Left cardiac atrium (tissue), 4 donors: ENCODE data around the gene SNRPB. TPM values are rescaled to one million over a fixed set of nuclear protein-coding genes. Genes with fewer than 3 reads are reported as not detected.
A peak's percentile ranks its signal among the peaks of the same experiment; 100 is the strongest.
"Not testable (repeated sequence)": the region's sequence is repeated elsewhere in the genome, so short reads cannot be mapped to it uniquely, and the experiment has no call there.

Source experiments
- ATAC-seq, 2 donors: fragments of 200-7000 bp; cut with Tn5 transposase; one replicate each; pipeline ENCODE4 v1.9.1; 2020; ENCODE audit warnings: mild to moderate bottlenecking in 2 of 2, moderate library complexity in 2 of 2
- DNase-seq: peaks from one replicate; pipeline ENCODE4 v3.0.0-alpha.2; 2020
- intact Hi-C, 2 donors: fragments of 100-400 bp; cut with DNase I; formaldehyde crosslinking; loops; one replicate each; pipeline versions ENCODE4 v1.14.1 to v1.15.1; 2022 to 2023
- long read RNA-seq: library from polyadenylated mRNA; unstranded; transcript quantifications from one replicate; pipeline ENCODE4 v2.0.0, GENCODE V29; 2021
- total RNA-seq, 2 donors: library from RNA; stranded (reverse); fragmentation: NEBNext Ultra II Directional; extraction: Animal tissue kit (Norgen Biotek cat#: 25700); gene quantifications; one replicate each; pipeline ENCODE4 v1.2.1, GENCODE V29; 2021
- donor health status: DM: no; HTN: yes; CAD: no.
- donor health status: DM: no; HTN: yes; CAD: no; lungs with severe emphysema.
- donor health status: DM: yes; HTN: yes; CAD: no.
- donor health status: Dilated cardiomyopathy.

SNRPB gene
- total RNA-seq, result 10 to 100 TPM; 49.5 to 79.4 TPM
- long read RNA-seq, transcript SNRPB-201 (7 exons, 1,154 nt), result major isoform, 20 of 31 reads
- long read RNA-seq, partial matches to known transcripts, result 0 of 31 reads
- long read RNA-seq, other reads (novel, unspliced or antisense), result 7 of 31 reads

- DNase-seq (peak; percentile 96), ATAC-seq (peak; percentile 99)
- intact Hi-C loops, result no loop called here
Measured at GRCh38 chr20:2470423-2471193, at the start of gene SNRPB. SNRPB (minus strand) TSS chr20:2470789; CDS start chr20:2470690, 99 bp downstream.

GRCh38 chr20:2519115-2519809 lies 48.7 kb upstream of the SNRPB start:
- intact Hi-C loops, result no loop called here
- no peak for ATAC-seq
- no peak for DNase-seq

DNA sequence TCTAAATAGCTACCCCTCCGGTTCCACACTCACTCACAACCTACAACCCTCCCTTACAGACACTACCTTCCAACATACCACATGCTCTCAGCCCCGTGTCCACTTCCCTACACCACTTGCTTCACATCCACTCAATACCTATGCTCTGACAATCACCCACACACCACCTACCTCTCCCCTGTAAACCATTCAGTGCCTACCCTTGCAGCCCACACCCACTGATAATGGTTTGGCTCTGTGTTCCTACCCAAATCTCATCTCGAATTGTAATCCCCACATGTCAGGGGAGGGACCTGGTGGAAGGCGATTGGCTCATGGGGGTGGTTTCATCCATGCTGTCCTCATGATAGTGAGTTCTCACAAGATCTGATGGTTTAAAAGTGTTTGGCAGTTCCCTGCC lies 48.0 kb upstream of the SNRPB start:
- intact Hi-C loops, result no loop called here
- no peak for ATAC-seq
- no peak for DNase-seq

DNA sequence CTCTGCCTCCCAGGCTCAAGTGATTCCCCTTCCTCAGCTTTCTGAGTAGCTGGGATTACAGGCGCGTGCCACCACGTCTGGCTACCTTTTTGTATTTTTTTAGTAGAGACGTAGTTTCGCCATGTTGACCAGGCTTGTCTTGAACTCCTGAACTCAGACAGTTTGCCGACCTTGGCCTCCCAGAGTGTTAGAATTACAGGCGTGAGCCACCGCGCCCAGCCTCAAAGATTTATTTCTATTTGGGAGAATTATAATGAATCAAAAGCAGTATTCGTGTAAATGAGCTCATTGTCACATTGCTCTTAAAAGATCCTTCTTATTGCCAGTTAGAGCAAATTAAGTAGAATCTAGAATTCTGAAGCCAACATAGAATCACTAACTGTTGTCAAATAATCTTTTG lies 47.5 kb upstream of the SNRPB start:
- intact Hi-C loops, result no loop called here
- DNase-seq, result no peak
- no peak for ATAC-seq

- no peak for ATAC-seq
- no peak for DNase-seq
- intact Hi-C loops, result no loop called here
Measured at GRCh38 chr20:2516399-2516798, 45.8 kb upstream of the SNRPB start.

- DNase-seq (no peak), ATAC-seq (no peak)
- intact Hi-C loops, result no loop called here
Measured at GRCh38 chr20:2515203-2515602, 44.6 kb upstream of the SNRPB start.

GRCh38 chr20:2509794-2510193 lies 39.2 kb upstream of the SNRPB start:
- no peak for DNase-seq
- no peak for ATAC-seq
- intact Hi-C loops, result no loop called here

GRCh38 chr20:2509468-2509781 lies 38.8 kb upstream of the SNRPB start:
- intact Hi-C loops, result no loop called here
- no peak for DNase-seq
- ATAC-seq, result no peak

DNA sequence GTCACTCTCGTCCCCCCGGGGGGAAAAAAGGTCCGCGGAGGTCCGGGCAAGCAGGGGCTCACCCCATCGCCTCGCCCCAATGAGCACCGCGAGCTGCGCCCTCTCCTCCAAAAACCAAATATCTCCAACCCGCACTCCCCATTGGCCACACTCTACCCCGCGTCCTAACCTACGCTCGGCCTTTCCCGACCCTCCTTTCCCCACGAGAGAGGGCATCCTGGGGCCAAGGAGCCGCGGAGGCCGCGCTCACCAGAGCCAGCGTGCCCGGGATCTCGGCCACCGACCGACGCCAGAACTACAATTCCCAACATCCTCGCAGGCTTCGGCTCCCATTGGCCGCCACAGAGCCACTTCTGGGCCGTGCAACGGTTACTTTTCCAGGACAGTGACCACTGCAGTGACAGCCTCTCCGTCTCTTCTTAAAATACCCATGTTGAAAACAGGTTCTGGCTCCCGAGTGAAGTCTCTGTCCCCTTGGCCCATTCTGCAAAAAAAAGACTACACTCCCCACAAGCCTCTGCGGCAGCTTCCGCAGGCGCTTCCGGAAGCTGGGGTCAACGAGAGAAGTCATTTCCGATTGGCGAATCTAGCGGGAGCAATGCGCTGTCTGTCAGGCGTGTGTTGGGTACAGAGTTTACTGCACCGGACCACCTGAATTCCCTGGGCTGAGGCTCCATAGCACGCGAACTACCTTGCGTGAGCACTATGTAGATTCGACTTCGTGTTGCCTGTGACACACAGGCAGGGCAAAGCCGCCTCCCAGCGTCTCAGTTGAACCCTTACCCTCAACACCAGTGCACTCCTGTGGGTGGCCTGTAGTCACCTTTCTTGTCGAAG lies 38.3 kb upstream of the SNRPB start, which contains the start of gene ZNF343:
TSS of gene ZNF343 (minus strand) at position 285 of the 837 bp plus-strand sequence. CDS start 15,020 bp downstream, outside the sequence.
- ATAC-seq, result peak; percentile 96 to 97
- peak; percentile 84 for DNase-seq
- intact Hi-C loops, result no loop called here

- DNase-seq, result peak; percentile 30
- peak; percentile 47 to 48 for ATAC-seq
- intact Hi-C loops, result no loop called here
Measured at GRCh38 chr20:2507875-2508630, 37.5 kb upstream of the SNRPB start.

DNA sequence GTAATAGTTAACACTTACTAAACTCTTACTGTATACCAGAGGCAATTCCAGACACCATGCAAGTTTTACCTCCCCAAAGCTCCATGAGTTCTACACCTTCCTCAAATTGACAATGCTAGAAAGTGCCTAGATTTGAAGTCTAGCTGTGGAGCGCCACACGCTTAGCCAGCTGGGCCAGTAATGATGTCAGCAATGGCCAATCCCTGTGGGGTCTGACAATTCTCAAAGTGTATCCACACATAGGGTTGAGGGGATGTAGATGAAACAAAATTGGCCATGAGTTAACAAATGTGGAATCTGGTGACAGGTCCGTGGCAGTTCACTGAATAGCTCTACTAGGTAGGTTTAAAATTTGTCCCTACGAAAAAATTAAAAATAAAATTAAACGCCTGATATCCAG lies 36.9 kb upstream of the SNRPB start:
- ATAC-seq, result no peak
- intact Hi-C loops, result no loop called here
- no peak for DNase-seq

GRCh38 chr20:2506426-2506825 lies 35.8 kb upstream of the SNRPB start:
- ATAC-seq, DNase-seq, intact Hi-C loops: not testable (repeated sequence)

DNA sequence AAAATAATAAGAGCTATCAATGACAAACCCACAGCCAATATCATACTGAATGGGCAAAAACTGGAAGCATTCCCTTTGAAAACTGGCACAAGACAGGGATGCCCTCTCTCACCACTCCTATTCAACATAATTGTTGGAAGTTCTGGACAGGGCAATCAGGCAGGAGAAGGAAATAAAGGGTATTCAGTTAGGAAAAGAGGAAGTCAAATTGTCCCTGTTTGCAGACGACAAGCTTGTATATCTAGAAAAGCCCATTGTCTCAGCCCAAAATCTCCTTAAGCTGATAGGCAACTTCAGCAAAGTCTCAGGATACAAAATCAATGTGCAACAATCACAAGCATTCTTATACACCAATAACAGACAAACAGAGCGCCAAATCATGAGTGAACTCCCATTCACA lies 34.2 kb upstream of the SNRPB start:
- ATAC-seq, DNase-seq, intact Hi-C loops: not testable (repeated sequence)

GRCh38 chr20:2502808-2503384 lies 32.3 kb upstream of the SNRPB start:
- intact Hi-C loops, DNase-seq, ATAC-seq: not testable (repeated sequence)

- peak; percentile 42 for DNase-seq
- intact Hi-C loops, result no loop called here
- peak; percentile 88 to 96 for ATAC-seq
Measured at GRCh38 chr20:2485661-2486060, 15.1 kb upstream of the SNRPB start.

DNA sequence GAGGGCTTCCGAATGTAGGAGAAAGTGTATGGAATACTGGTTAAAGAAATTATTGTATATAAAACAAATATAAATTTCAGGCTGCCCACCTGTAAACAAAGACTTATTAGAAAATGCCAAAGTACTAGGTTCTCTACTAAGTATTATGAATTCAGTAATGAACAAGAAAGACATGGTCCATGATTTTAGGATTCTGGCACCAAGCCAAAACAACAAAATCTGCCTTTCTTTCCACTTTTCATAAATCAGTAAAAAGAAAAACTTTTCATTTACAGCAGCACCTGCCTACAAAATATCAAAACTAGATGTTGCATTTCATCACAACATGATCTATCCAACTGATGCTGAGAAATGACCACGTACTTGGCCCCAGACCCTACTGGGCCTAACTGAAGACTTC lies 14.5 kb upstream of the SNRPB start:
- no peak for ATAC-seq
- intact Hi-C loops, result no loop called here
- no peak for DNase-seq

DNA sequence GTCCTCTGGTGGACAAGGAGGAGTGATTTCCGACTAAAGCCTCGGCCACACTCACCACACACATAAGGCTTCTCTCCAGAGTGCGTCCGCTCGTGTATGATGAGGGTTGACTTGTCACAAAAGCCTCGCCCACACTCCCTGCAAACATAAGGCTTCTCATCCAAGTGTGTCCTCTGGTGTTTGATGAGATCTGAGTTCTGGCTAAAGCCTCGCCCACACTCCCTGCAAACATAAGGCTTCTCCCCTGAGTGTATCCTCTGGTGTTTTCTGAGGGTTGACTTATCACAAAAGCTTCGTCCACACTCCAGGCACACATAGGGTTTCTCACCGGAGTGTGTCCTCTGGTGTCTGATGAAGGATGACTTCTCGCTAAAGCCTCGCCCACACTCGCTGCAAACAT lies 12.9 kb upstream of the SNRPB start:
- ATAC-seq, result no peak
- no peak for DNase-seq
- intact Hi-C loops, result no loop called here

- no peak for ATAC-seq
Measured at GRCh38 chr20:2480381-2480780, 9.8 kb upstream of the SNRPB start.

More at GRCh38 chr20:2480381-2480780, 9.8 kb upstream of the SNRPB start:
- DNase-seq, result no peak
- intact Hi-C loops, result no loop called here
